Fibroblast of skin of left biceps (primary cell): ENCODE data around the gene DHX36.

Source experiments
- DNase-seq, 2 experiments: peaks; one replicate each; pipeline ENCODE4 v3.0.0-alpha.2; 2013; ENCODE audit warnings: low read depth in 2 of 2

The DHX36 gene

GRCh38 chr3:154223519-154223918, 100.8 kb downstream of the DHX36 start:
- peak; percentile 6 to 12 for DNase-seq
